Astrocyte (in vitro differentiated cells and primary cell): Measurements from ENCODE around the gene KIRREL3. TPM values are rescaled to one million over a fixed set of nuclear protein-coding genes. Genes with fewer than 3 reads are reported as not detected.

Source experiments
- DNase-seq: peaks from one replicate; pipeline ENCODE4 v3.0.0-alpha.2; 2010; ENCODE audit warnings: low read depth
- FAIRE-seq: peaks from 2 replicates; lab custom pipeline; 2011; peaks lifted over from hg19 to GRCh38; lab: Jason Lieb, UNC
- H2AFZ ChIP-seq: 2 replicates; pipeline ENCODE4 v1.6.0; 2012; ENCODE audit warnings: low read depth, low read length, inconsistent platforms
- H3K27ac ChIP-seq: 2 replicates; pipeline ENCODE4 v1.5.1; 2011; ENCODE audit warnings: low read depth, low read length, inconsistent platforms
- H3K27me3 ChIP-seq: 2 replicates; pipeline ENCODE4 v1.6.0; 2011; ENCODE audit warnings: low read length, inconsistent platforms; ENCODE audit not compliant: insufficient read depth
- H3K36me3 ChIP-seq: 2 replicates; pipeline ENCODE4 v1.5.1; 2011; ENCODE audit warnings: low read length, inconsistent platforms; ENCODE audit not compliant: insufficient read depth
- H3K4me1 ChIP-seq: 2 replicates; pipeline ENCODE4 v1.5.1; 2011; ENCODE audit warnings: low read length, inconsistent platforms; ENCODE audit not compliant: insufficient read depth
- H3K4me2 ChIP-seq: 2 replicates; pipeline ENCODE4 v1.6.0; 2012; ENCODE audit warnings: low read length, inconsistent platforms
- H3K4me3 ChIP-seq: 2 replicates; pipeline ENCODE4 v1.5.1; 2011; ENCODE audit warnings: low read depth, mild to moderate bottlenecking, low read length, inconsistent platforms; ENCODE audit not compliant: insufficient read depth
- H3K79me2 ChIP-seq: 2 replicates; pipeline ENCODE4 v1.6.0; 2012; ENCODE audit warnings: mild to moderate bottlenecking, low read length, inconsistent platforms; ENCODE audit not compliant: insufficient read depth
- H3K9ac ChIP-seq: 2 replicates; pipeline ENCODE4 v1.6.0; 2012; ENCODE audit warnings: mild to moderate bottlenecking, low read length, inconsistent platforms
- H3K9me3 ChIP-seq: 2 replicates; pipeline ENCODE4 v1.5.1; 2012; ENCODE audit warnings: low read depth, mild to moderate bottlenecking, low read length, inconsistent platforms; ENCODE audit not compliant: insufficient read depth
- H4K20me1 ChIP-seq: 2 replicates; pipeline ENCODE4 v1.6.0; 2012; ENCODE audit warnings: low read length, inconsistent platforms; ENCODE audit not compliant: insufficient read depth
- H3K27ac Mint-ChIP-seq: one replicate; pipeline ENCODE4 v1.8.0; 2021; ENCODE audit warnings: mild to moderate bottlenecking, mixed read lengths; ENCODE audit not compliant: unreplicated experiment
- H3K27me3 Mint-ChIP-seq: one replicate; pipeline ENCODE4 v1.8.0; 2021; ENCODE audit warnings: low read depth, mixed read lengths; ENCODE audit not compliant: unreplicated experiment
- H3K36me3 Mint-ChIP-seq: one replicate; pipeline ENCODE4 v1.8.0; 2021; ENCODE audit warnings: low read depth, mixed read lengths; ENCODE audit not compliant: unreplicated experiment
- H3K4me1 Mint-ChIP-seq: one replicate; pipeline ENCODE4 v1.8.0; 2021; ENCODE audit warnings: low read depth, mixed read lengths; ENCODE audit not compliant: unreplicated experiment
- H3K4me3 Mint-ChIP-seq: one replicate; pipeline ENCODE4 v1.8.0; 2021; ENCODE audit warnings: mild to moderate bottlenecking, moderate library complexity, mixed read lengths; ENCODE audit not compliant: unreplicated experiment
- H3K9me3 Mint-ChIP-seq: one replicate; pipeline ENCODE4 v1.8.0; 2021; ENCODE audit warnings: mild to moderate bottlenecking, mixed read lengths; ENCODE audit not compliant: unreplicated experiment
- CTCF ChIP-seq: IDR thresholded peaks from 2 replicates; pipeline ENCODE4 v1.5.1; 2011; ENCODE audit warnings: low read depth, mild to moderate bottlenecking, inconsistent platforms, low read length, moderate library complexity; ENCODE audit not compliant: insufficient read depth
- EZH2 ChIP-seq: IDR thresholded peaks from 2 replicates; pipeline ENCODE4 v1.6.1; 2012; ENCODE audit warnings: mild to moderate bottlenecking, low read length, inconsistent platforms; ENCODE audit not compliant: insufficient read depth
- total RNA-seq: library from RNA; stranded (reverse); gene quantifications from 2 replicates; pipeline ENCODE4 v1.2.1, GENCODE V29; 2021

Gene KIRREL3
- total RNA-seq, 1 donor from 2014 or later: 0.91 TPM

GRCh38 chr11:126410649-126411048 is 589.9 kb downstream of the KIRREL3 start:
- H3K27ac ChIP-seq: no peak overlapping the region
- H3K9me3 Mint-ChIP-seq: no peaks in the 10 kb centered on the region
- DNase-seq (peak; percentile 22), FAIRE-seq (no peak)
- H4K20me1 ChIP-seq: no peaks in the 10 kb centered on the region
- H2AFZ ChIP-seq: no peak overlapping the region
- no peaks in the 10 kb centered on the region for H3K4me1 ChIP-seq
- peaks cover 4% of the 10 kb centered on the region for H3K4me1 Mint-ChIP-seq
- no peak overlapping the region for H3K27ac Mint-ChIP-seq
- no peaks in the 10 kb centered on the region for H3K27me3 ChIP-seq
- TF ChIP-seq EZH2 (no peak), CTCF (no peak)
- H3K9ac ChIP-seq: no peak overlapping the region
- H3K9me3 ChIP-seq: no peaks in the 10 kb centered on the region
- H3K4me3 Mint-ChIP-seq: no peak overlapping the region
- H3K36me3 ChIP-seq: no peaks in the 10 kb centered on the region
- H3K36me3 Mint-ChIP-seq: peaks cover 13% of the 10 kb centered on the region
- H3K4me2 ChIP-seq: no peak overlapping the region
- H3K27me3 Mint-ChIP-seq: peaks cover 2% of the 10 kb centered on the region
- no peak overlapping the region for H3K4me3 ChIP-seq
- H3K79me2 ChIP-seq: no peaks in the 10 kb centered on the region

- H3K4me1 Mint-ChIP-seq: peaks cover 8% of the 10 kb centered on the region
- H3K27ac ChIP-seq: no peak overlapping the region
- H3K27ac Mint-ChIP-seq: no peak overlapping the region
These were observed 591.0 kb downstream of the KIRREL3 start for GRCh38 chr11:126409620-126409985.

More at GRCh38 chr11:126409620-126409985, 591.0 kb downstream of the KIRREL3 start:
- H3K9me3 Mint-ChIP-seq: no peaks in the 10 kb centered on the region
- Histone ChIP-seq H3K27me3 (no peaks in the 10 kb centered on the region), H3K9ac (no peak overlapping the region), H3K4me2 (no peak overlapping the region), H3K4me1 (no peaks in the 10 kb centered on the region), H3K79me2 (no peaks in the 10 kb centered on the region), H3K9me3 (no peaks in the 10 kb centered on the region), H4K20me1 (no peaks in the 10 kb centered on the region), H3K4me3 (no peak overlapping the region), H2AFZ (no peak overlapping the region), H3K36me3 (no peaks in the 10 kb centered on the region)
- FAIRE-seq (no peak), DNase-seq (no peak)
- H3K36me3 Mint-ChIP-seq: peaks cover 15% of the 10 kb centered on the region
- H3K27me3 Mint-ChIP-seq: peaks cover 2% of the 10 kb centered on the region
- no peak for TF ChIP-seq CTCF
- TF ChIP-seq EZH2: no peak
- H3K4me3 Mint-ChIP-seq: no peak overlapping the region
